WTC11 (cell line): ENCODE data around the gene ZNF576. TPM values are rescaled to one million over a fixed set of nuclear protein-coding genes. Genes with fewer than 3 reads are reported as not detected.

Experiments
- ATAC-seq: fragments of 200-7000 bp; cut with Tn5 transposase; 2 replicates; pipeline ENCODE4 v1.10.0; 2021; ENCODE audit warnings: mild to moderate bottlenecking, moderate library complexity
- CTCF ChIA-PET: fragments of 300-600 bp; sonication (Branson Sonifier 250); formaldehyde crosslinking; loops from one replicate; lab custom pipeline; 2021; ENCODE audit warnings: antibody characterized with exemption; lab: Charles Lee
- POLR2A ChIA-PET: fragments of 350-600 bp; sonication (Branson Sonifier 250); formaldehyde crosslinking; loops from one replicate; lab custom pipeline; 2021; ENCODE audit warnings: antibody characterized with exemption; lab: Charles Lee
- DNase-seq: peaks from one replicate; pipeline ENCODE4 v3.0.0; 2021; ENCODE audit warnings: low spot score
- H3K27ac Mint-ChIP-seq: 2 replicates; pipeline ENCODE4 v1.8.0; 2021; ENCODE audit warnings: mixed read lengths
- H3K27me3 Mint-ChIP-seq: 2 replicates; pipeline ENCODE4 v1.8.0; 2021; ENCODE audit warnings: low read depth, mild to moderate bottlenecking, moderate library complexity, mixed read lengths
- H3K36me3 Mint-ChIP-seq: 2 replicates; pipeline ENCODE4 v1.8.0; 2021; ENCODE audit warnings: mixed read lengths
- H3K4me1 Mint-ChIP-seq: 2 replicates; pipeline ENCODE4 v1.8.0; 2022; ENCODE audit warnings: mixed read lengths
- H3K4me3 Mint-ChIP-seq: 2 replicates; pipeline ENCODE4 v1.8.0; 2021; ENCODE audit warnings: mild to moderate bottlenecking, moderate library complexity, mixed read lengths
- H3K9me3 Mint-ChIP-seq: 2 replicates; pipeline ENCODE4 v1.8.0; 2021; ENCODE audit warnings: mixed read lengths
- AFF4 ChIP-seq: sonication (generic); formaldehyde crosslinking; IDR thresholded peaks from 2 replicates; pipeline ENCODE4 v1.8.1; 2023; ENCODE audit warnings: mild to moderate bottlenecking, missing genetic modification reagents, borderline replicate concordance
- EMX1 ChIP-seq: fragments of 250-450 bp; sonication (Bioruptor Pico); IDR thresholded peaks from 2 replicates; pipeline ENCODE4 v1.8.0; 2021; ENCODE audit warnings: mild to moderate bottlenecking
- FOXP1 ChIP-seq: sonication (generic); formaldehyde crosslinking; IDR thresholded peaks from 2 replicates; pipeline ENCODE4 v1.8.0; 2022; ENCODE audit warnings: missing genetic modification reagents, mild to moderate bottlenecking, moderate library complexity, borderline replicate concordance
- GABPB1 ChIP-seq: sonication (generic); formaldehyde crosslinking; IDR thresholded peaks from 2 replicates; pipeline ENCODE4 v1.8.1; 2023; ENCODE audit warnings: mild to moderate bottlenecking, missing genetic modification reagents
- GTF2I ChIP-seq: fragments of 250-450 bp; sonication (Bioruptor Pico); conservative IDR thresholded peaks from 2 replicates; pipeline ENCODE4 v1.4.0; 2021; ENCODE audit warnings: mild to moderate bottlenecking
- HMGA2 ChIP-seq: fragments of 250-450 bp; sonication (Bioruptor Pico); IDR thresholded peaks from 2 replicates; pipeline ENCODE4 v1.4.0; 2021; ENCODE audit warnings: mild to moderate bottlenecking, moderate library complexity
- NFYB ChIP-seq: sonication (generic); formaldehyde crosslinking; conservative IDR thresholded peaks from 2 replicates; pipeline ENCODE4 v1.8.0; 2022; ENCODE audit warnings: low read depth, missing genetic modification reagents
- NR2C2 ChIP-seq: sonication (generic); formaldehyde crosslinking; IDR thresholded peaks from 2 replicates; pipeline ENCODE4 v1.8.0; 2022; ENCODE audit warnings: mild to moderate bottlenecking, missing genetic modification reagents
- RELA ChIP-seq: sonication (generic); formaldehyde crosslinking; IDR thresholded peaks from 2 replicates; pipeline ENCODE4 v1.8.1; 2022; ENCODE audit warnings: missing genetic modification reagents, mild to moderate bottlenecking, borderline replicate concordance
- TCF7 ChIP-seq: sonication (generic); formaldehyde crosslinking; IDR thresholded peaks from 2 replicates; pipeline ENCODE4 v1.8.0; 2022; ENCODE audit warnings: mild to moderate bottlenecking, low read depth, missing genetic modification reagents, moderate library complexity
- USF2 ChIP-seq: sonication (generic); formaldehyde crosslinking; IDR thresholded peaks from 2 replicates; pipeline ENCODE4 v1.8.1; 2023; ENCODE audit warnings: mild to moderate bottlenecking, missing genetic modification reagents, moderate library complexity
- ZNF232 ChIP-seq: sonication (generic); formaldehyde crosslinking; IDR thresholded peaks from 2 replicates; pipeline ENCODE4 v1.8.0; 2022; ENCODE audit warnings: mild to moderate bottlenecking, missing genetic modification reagents
- ZNF425 ChIP-seq: fragments of 250-450 bp; sonication (Bioruptor Pico); conservative IDR thresholded peaks from 2 replicates; pipeline ENCODE4 v1.9.0; 2021; ENCODE audit warnings: mild to moderate bottlenecking
- ZNF532 ChIP-seq: fragments of 250-450 bp; sonication (Bioruptor Pico); IDR thresholded peaks from 2 replicates; pipeline ENCODE4 v1.9.0; 2021; ENCODE audit warnings: mild to moderate bottlenecking, borderline replicate concordance
- total RNA-seq: library from RNA; stranded (reverse); gene quantifications from 3 replicates; pipeline ENCODE4 v1.2.3, GENCODE V29; 2021

The ZNF576 gene
- total RNA-seq, 1 experiment from 2014 or later = 15.9 TPM

GRCh38 chr19:43612374-43612773 lies 16.0 kb downstream of the ZNF576 start (continued):
- TF ChIP-seq ZNF532 (CRISPR knock-in tag) (no peak), RELA (CRISPR knock-in tag) (no peak), EMX1 (no peak), AFF4 (no peak), ZNF425 (CRISPR knock-in tag) (no peak), FOXP1 (no peak), HMGA2 (CRISPR knock-in tag) (no peak), NR2C2 (CRISPR knock-in tag) (no peak)
- TF ChIP-seq, all 79 proteins: peak for 0

- Mint-ChIP-seq H3K27me3 (no peaks in the 10 kb centered on the region; the same call in 1 of the 2 replicates), H3K27ac (no peak overlapping the region), H3K9me3 (peaks cover 24% of the 10 kb centered on the region), H3K4me3 (no peak overlapping the region), H3K4me1 (peaks cover 10% of the 10 kb centered on the region), H3K36me3 (peaks cover 27% of the 10 kb centered on the region)
- ATAC-seq (no peak), DNase-seq (no peak)
- CTCF ChIA-PET = interaction anchor here (0.8 to 1.3 kb wide), 2 partner anchors 46 to 61 kb away, joined by 3 to 4 read pairs; no protein-coding TSS in a partner anchor
- TF ChIP-seq NFYB (CRISPR knock-in tag) = no peak
- no peak for TF ChIP-seq GABPB1
- no peak for TF ChIP-seq USF2
- TF ChIP-seq HMGA2 (CRISPR knock-in tag) = no peak
- no peak for TF ChIP-seq GTF2I (CRISPR knock-in tag)
- TF ChIP-seq TCF7 = no peak
- TF ChIP-seq ZNF232 = no peak
- POLR2A ChIA-PET = no interaction called here
These were observed 19.9 kb downstream of the ZNF576 start for GRCh38 chr19:43616306-43616705.
